G401 (cell line): ENCODE measurements around the gene SPRED2. TPM values are rescaled to one million over a fixed set of nuclear protein-coding genes. Genes with fewer than 3 reads are reported as not detected.

Experiments
- DNase-seq: peaks from one replicate; pipeline ENCODE4 v3.0.0-alpha.2; 2015; ENCODE audit warnings: low spot score
- in situ Hi-C: cut with HindIII; loops from 2 replicates; pipeline ENCODE4 v1.10.0; 2016; ENCODE audit warnings: low sequenced_read_pairs, mixed read lengths
- total RNA-seq: library from RNA; depleted of rRNA; stranded (reverse); fragments of >200 nt; shearing (Covaris generic); gene quantifications from 2 replicates; pipeline ENCODE4 v1.2.3, GENCODE V29; 2014

The SPRED2 gene
- total RNA-seq, 1 experiment from 2014 or later, result 7.5 TPM

- in situ Hi-C loops, result no loop called here
Observed at GRCh38 chr2:65375723-65376122, 56.7 kb downstream of the SPRED2 start.

DNA sequence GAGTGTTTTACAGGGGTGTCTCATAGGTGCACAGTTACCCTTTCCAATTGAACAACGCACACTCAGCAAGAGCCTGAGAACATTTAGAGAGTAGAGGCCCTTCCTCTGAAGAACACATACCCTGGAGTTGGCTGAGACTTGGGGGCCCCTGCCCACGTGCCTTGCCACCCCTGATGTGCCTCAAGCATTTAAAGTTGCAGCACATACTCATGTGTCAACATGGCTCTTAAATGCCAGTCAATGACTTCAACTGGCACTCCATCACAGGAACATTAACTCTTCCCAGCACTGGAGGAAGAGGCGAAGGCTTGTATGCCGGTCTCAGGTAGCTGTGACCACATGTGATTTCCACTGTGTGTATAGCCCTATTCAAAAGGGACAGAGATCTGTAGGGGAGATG is 57.4 kb downstream of the SPRED2 start:
- in situ Hi-C loops, result no loop called here
- DNase-seq, result no peak

More at GRCh38 chr2:65375723-65376122, 56.7 kb downstream of the SPRED2 start:
- no peak for DNase-seq

DNA sequence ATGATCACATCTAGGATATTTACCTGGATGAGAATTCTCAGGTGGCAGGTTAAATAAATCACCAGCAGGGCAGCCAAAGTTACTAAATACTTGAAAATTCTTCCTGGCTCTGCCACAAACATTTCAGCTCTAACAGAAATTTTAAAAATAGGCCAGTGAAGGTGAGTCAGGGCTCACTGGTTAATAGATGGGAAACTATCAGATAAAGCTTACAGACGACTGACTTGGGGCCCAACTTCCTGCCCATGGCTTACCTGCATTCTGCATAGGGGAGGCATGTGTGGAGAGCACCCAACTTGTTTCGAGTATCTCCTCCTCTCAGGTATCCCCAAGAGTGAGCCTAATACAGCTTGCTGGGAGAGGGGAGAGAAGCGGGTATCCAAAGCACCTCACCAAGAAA is 57.8 kb downstream of the SPRED2 start:
- in situ Hi-C loops, result no loop called here
- no peak for DNase-seq

GRCh38 chr2:65373365-65373918 is 59.0 kb downstream of the SPRED2 start:
- DNase-seq, result no peak
- in situ Hi-C loops, result no loop called here

DNA sequence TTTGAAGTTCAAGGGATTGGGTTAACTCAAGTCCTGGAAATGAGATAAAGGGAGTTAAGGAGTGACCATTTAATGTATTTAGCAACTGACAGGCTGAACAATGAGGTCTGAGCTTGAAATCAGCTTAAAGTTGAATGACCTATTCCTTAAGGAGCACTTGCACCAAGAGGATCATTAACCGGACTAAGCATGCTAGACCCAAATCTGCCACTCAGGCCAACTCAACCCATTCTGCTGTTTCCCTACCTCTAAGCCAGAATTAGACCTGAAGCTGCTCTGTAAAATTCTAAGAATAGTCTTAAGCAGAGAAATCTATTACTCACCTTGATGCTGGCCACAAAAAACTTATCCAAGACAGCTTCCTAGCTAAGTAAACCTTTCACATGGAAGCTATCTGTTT is 59.8 kb downstream of the SPRED2 start:
- in situ Hi-C loops, result no loop called here

GRCh38 chr2:65371074-65371434 is 61.3 kb downstream of the SPRED2 start:
- in situ Hi-C loops, result no loop called here
- no peak for DNase-seq

More for the DNA sequence above, 59.8 kb downstream of the SPRED2 start:
- no peak for DNase-seq

DNA sequence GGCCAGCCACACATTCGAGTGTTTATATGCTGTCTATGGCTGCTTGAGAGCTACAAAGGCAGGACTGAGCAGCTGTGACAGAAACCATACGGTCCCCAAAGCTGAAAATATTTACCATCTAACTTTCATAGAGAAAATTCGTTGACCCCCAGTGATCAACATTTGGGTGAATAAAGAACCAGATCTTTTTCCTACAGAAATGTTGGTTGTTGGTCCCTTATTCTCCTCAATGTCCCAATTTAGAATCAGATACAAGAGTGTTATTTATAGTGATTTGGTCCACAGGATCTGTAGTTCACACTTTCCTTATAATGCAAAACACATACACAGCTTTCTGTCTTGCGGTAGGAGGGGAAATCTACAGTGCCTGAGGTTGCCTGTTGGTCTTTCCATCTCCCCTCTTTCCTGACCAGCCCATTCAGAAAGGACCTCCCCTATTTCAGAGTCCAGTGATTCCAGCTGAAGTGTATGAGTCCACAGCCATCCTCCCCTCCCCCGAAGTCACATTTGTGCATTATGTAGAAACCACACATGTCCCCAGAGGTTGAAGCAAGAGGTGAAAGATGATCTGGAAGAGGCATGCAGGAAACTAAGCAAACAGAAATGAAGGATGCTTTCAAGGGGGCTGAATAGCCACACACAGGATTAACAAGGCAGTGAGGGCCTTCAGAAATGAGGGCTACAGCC is 61.9 kb downstream of the SPRED2 start:
- in situ Hi-C loops, result no loop called here
- DNase-seq, result no peak

- in situ Hi-C loops, result no loop called here
- no peak for DNase-seq
Observed at GRCh38 chr2:65369980-65370379, 62.4 kb downstream of the SPRED2 start.

DNA sequence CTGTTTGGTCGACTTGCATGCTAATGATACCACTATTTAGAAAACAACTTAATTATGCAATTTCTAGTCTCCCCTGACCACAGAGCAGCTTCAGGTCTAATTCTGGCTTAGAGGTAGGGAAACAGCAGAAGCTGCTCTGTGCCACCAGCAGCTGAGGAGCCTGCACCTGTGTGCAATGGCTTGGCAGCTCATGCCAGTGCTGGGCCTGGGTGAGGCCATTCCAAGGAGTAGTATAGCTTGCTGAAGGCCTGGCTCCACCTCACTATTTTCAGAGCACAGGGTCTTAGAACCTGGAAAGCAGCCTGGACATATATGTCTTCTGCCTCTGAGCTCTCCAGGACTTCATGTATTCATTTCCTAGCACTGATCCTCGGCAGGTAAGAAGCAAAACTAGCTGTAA is 62.8 kb downstream of the SPRED2 start:
- in situ Hi-C loops, result no loop called here

GRCh38 chr2:65368468-65368867 is 63.9 kb downstream of the SPRED2 start:
- no peak for DNase-seq
- in situ Hi-C loops, result no loop called here

More for the DNA sequence above, 62.8 kb downstream of the SPRED2 start:
- no peak for DNase-seq

- in situ Hi-C loops, result no loop called here
- DNase-seq, result peak; percentile 64
Observed at GRCh38 chr2:65367524-65367923, 64.9 kb downstream of the SPRED2 start.

- no peak for DNase-seq
Observed at GRCh38 chr2:65366595-65367125, 65.7 kb downstream of the SPRED2 start.

DNA sequence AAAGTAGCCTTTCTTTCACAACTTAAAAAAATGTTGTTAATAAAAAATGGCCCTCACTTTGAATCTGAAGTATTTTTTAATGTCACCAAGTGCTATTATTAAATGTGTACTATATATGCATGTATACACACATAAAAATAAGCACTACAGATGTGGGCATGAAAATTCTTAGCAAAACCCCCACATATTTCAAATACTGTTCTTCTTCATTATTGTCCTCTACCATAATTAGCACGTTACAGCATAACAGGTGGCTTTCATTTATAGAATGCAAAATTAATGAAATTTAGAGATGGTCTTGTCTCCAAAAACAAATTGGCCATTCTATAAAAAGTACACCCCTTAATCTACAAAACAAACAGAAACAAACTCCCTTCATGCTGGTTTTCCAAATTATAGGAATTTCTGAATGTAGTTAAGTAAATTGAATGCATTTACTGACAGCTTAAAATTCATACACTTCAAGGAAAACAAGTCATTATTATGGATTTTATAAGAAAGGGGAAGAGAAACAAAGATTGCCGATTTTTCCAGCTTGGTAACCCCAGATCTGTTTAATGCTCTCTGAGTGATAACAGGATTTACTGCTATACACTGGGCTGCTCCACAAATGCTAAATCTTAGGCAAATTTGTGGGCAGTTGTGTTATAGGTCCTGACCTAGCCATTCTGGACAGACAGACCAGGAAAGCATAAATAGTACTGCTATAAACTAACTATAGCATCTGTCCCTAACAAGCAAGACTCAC is 67.2 kb downstream of the SPRED2 start:
- in situ Hi-C loops, result no loop called here
- DNase-seq, result no peak

More at GRCh38 chr2:65366595-65367125, 65.7 kb downstream of the SPRED2 start:
- in situ Hi-C loops, result no loop called here

DNA sequence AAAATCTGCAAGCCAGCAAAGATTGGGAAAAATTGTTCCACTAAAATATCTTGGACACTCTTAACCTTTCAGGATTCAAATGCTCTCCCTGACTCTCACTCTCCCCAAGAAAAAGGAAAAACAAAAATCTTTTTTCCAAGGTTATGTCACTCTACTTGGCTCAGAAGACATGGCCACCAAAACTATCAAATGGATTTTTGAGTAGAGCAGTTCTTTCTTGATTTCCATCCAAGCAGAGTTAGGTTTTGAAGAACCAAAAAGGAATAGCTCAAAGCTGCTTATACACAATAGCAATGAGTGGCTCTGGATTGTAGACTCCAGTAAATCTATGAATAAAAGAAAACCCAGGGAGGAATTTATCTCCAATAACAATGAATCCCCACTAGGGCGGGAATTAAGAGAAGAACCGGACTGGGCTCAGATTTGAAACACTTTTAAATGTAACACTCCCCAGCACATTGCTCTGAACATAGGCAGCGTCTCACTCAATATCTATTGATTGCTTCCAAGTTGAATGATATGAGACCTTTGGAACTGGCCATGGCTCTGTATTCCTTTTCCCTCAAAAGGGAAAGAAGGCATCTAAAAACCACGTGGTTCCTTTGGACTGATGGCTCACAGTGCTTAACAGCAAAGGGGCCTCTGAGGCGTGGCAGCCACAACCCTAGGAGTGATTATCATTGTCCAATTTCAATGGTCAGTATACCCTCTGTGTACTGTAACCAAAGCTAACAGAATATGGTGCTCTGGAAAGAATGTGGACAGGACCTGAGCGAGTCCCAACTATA is 68.3 kb downstream of the SPRED2 start:
- in situ Hi-C loops, result no loop called here
- no peak for DNase-seq

DNA sequence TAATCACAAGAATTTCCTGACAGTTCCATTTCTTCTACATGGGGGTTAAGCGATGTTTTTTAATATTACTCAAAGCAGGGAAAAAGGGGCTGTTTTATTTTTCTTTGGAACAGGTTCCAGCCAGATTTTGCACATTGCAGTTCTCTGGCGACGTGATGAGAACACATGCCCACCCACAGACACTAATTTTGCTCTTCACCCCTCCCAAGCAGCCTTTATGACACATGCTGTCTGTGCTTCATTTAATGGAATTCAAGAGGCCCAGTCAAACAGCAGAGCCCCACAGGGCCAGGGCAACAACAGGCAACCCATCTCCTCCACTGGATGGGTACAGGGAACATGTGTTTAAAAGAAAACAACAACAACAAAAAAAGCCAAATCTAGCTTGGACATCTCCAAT is 70.8 kb downstream of the SPRED2 start:
- in situ Hi-C loops, result no loop called here
- no peak for DNase-seq

DNA sequence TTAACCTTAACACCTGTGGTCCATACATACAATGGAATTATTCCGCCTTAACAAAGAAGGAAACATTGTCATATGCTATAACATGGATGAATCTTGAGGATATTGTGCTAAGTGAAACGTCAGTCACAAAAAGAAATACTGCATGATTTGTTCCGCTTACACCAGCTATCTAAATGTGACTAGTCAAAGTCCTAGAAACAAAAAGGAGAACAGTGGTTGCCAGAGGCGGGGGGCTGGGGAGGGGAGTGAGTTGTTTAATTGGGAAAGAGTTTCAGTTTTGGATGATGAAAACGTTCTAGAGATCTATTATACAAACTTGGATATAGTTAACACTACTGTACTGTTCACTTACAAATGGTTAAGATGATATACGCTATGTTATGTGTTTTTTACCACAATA is 72.0 kb downstream of the SPRED2 start:
- no peak for DNase-seq
- in situ Hi-C loops, result no loop called here

DNA sequence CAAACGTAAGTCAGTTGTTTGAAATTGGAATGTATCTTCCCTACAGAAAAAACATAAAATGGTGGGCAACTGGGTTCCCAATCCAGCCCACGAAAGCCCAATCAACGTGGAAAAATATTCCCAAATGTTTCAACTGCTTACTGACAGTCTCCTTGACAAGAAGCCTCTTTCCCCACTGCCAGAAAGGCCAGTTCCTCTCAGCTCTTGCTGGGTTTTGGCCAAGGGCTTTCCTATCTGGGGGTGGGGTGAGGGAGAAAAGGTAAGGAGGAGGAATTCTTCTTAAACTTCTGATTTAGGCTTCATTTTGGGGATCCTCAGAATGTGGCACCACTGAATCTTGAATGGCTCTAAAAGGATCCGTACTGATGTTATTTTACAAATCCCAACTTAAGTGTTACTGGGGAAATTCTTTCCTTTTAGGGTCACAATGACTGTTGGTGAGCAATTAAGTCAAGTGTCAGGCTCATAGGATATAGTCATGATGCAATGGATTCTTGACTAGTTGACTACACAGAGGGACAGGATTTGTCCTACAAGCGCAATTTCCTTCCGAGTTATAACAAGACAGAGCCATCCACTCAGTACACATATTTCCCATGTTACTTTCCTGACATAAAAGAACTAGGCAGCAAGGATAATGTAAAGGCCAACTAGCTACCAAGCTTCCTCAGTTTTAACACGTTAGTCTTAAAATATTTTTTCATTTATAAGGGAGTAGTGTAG is 73.6 kb downstream of the SPRED2 start:
- DNase-seq, result no peak
- in situ Hi-C loops, result no loop called here

DNA sequence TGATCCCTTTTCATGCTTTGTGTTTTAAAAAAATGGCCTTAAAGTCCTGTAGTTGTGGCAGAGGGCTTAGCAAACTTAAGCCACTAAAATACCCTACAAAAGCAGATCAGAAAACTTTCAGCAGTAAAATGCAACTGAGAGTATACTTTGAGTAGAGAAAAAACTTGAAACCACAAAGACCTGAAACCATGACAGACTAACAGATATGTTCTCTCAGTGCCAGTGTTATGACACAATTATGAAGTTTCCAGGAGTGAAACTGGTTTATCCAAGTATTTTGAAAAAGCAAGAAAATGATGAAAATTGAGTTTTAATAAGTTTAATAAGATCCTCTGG is 74.5 kb downstream of the SPRED2 start:
- no peak for DNase-seq
- in situ Hi-C loops, result no loop called here
